ENCODE data around the gene DPT.

DPT gene

DNA sequence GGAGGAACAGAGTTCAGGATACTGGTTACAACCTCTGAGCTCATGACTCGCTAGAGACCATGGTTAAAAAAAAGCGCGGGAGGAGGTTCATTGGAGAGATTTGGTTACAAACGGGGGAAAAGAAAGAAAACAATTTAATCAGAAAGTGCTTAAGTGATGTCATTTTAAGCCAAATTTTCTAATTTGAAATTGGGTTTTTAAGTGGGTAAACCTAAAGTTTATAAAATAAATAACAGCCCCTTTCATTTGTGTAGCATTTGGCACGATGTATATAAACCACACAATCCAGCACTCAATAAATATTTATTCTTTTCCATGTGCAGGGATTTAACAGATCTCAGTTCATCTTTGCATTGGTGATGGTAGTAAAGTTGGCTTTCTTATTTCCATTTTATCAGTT, 7.0 kb upstream of the DPT start:
- no peak for DNase-seq

DNA sequence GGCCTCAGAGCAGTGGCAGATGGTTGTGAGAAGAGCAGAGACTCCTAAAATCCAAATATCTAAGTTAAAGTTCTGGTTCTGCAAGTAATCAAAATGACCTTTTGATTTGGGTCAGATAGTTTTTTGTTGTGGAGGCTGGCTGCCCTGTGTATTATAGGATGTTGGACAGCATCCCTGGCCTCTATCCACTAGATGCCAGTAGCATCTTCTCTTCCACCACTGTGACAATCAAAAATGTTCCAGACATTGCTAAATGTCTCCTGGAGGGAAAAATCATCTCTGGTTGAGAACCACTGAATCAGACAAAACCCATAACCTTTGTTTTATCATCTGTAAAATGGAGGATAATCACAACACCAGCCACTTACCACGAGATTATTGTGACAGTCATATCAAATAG, 5.9 kb upstream of the DPT start:
- DNase-seq: no peak

DNA sequence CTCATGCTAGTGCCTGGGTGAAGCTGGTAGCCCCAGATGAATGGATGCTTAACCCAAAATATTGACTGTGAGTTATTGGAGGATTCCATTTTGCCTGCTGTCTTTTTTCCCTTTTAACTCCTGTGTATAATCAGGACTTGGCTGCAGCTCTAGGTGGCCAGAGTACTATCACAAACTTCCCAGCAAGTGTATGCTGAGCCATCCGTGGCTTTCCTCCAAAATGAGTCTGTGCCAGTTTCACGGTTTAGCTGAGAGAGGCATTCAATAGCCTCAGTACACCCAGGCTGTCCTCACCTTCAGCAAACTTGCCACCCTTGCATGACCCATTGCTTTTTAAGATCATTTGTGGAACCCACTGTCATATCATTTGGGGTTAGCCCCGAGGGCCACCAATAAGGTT, 5.3 kb upstream of the DPT start:
- no peak for DNase-seq

DNA sequence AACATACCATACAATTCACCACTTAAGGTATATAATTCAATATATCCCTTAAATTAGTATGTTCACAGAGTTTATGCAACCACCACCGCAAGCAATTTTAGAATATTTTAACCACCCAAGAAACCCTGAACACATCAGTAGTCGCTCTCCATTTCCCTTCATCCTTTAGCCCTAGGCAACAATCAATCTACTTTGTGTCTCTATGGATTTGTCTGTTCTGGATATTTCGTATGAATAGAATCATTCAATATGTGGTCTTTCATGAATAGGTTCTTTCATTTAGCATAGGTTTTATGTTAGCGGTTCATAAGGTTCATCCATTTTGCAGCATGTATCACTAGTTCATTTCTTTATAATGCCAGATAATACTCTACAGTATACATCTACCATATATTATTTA, 4.2 kb upstream of the DPT start:
- DNase-seq: no peak

DNA sequence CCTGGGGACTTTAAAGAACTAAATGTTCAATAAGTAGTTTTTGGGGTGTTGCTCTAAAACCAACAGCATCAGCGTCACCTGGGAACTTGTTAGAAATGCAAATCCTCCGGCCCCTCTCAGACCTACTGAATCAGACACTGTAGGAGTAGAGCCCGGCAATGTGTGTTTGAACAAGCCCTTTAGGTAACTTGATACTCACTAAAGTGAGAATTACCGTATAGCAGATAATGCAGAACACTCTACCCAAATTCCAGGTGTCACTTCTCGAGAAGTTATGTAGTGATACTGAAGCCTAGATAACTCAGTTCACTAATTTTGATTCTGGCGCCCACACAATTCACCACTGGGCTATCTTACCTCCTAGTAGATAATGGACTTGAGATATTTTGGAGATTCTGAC, 3.7 kb upstream of the DPT start:
- DNase-seq: no peak

DNA sequence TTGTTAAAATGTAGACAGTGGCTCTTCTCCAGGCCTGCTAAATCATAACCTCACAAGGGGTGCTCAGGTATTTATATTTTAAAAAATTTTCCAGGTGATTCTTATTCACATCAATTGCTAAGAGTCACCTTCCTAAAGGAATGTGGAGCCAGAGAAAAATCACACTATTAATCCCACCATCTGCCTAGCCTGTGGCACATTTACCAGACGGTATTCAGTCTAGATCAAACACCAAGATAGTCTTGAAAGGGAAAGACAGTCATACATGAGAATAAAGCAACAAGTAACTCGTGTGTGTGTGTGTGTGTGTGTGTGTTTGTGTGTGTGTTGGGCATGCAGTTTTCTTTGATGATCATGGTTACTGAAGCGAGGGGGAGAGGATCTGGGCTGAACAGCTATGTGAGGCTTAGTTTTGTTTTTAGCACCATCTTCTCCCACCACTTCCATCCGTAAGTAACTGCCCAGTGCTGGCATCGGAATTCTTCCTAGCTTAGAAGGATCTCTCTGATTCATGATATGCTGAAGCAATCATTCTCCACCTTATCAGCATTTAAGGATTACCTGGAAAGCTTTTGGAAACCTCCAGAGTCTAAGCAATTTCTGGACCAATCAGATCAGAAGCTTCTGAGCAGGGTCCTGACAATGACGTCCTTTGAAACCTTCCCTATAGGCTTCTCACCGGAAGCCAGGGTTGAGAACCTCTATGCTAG, 2.4 kb upstream of the DPT start:
- DNase-seq: no peak

DNA sequence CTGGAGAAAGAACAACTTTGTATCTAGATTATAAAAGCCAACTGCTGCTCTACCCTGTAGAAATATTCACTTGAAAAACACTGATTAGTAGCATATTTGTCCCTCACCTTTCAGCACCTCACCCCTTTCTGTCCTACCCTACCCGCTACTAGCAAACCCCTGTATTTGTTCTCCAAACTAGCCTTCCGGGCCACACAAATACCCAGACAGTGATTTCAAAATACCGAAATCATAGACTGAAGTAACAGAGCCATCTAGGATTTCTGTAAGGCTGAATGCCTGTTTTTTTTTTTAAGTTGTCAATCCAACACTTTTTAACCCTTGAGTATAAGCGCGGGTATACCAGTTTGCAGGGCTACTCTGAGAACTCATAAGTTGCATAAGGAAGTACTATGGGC, 398 bp upstream of the DPT start:
- DNase-seq: no peak

DNA sequence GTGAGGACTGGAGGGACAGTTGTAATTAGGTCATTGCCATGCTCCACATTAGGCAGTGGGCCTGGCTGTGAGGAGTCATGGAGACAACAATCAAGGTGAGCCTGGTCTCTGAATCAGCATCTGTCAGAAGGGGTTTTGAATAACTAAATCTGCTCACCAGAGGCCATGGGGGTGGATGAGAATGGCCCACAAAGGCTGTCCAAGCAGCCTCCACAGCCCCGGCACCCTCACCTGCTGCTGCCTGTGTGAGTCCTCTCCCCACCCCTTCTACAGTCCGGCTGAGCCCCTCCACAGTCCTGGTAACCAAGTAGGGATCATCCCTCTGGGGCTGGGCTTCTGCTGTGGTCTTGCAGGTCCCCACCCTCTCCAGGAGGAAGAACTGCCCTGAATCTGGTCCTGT, 2.3 kb downstream of the DPT start:
- DNase-seq: no peak

DNA sequence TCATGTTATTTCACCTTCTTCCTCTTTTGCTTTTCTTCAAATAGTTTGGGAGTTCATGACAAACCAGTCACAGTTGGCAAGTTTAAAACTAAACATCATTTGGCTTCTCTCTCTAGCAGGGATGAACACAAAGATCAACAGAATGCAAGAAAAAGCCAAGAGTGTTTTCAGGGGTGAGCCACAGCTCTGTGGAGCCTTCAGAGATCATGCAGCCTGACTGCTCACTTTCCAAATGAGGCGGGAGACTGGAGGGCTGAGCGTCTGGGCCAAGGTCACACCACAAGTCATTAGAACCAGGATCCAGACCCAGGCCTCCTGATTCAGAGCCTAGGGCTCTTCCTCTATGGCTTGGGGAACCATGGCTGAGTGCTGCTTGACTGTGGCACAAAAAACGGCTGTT, 2.7 kb downstream of the DPT start:
- DNase-seq: no peak

DNA sequence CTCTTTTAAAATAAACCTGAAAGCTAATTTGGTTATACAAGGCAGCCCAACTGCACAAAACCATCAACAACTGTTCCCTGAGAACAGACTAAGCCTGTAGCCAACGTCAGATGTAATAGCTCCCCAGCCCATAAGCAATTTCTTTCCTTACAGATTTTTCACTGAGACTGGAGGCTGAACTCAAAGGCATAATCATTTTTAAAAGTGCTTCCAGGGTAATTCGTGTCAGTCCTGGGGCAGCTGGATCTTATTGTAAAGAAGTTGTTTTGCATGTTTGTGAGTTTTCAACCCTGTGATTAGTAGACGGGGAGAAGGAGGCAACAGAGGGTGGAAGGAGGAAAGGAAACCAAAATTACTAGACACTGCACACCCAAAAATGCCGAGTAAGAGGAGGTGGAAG, 3.2 kb downstream of the DPT start:
- no peak for DNase-seq

DNA sequence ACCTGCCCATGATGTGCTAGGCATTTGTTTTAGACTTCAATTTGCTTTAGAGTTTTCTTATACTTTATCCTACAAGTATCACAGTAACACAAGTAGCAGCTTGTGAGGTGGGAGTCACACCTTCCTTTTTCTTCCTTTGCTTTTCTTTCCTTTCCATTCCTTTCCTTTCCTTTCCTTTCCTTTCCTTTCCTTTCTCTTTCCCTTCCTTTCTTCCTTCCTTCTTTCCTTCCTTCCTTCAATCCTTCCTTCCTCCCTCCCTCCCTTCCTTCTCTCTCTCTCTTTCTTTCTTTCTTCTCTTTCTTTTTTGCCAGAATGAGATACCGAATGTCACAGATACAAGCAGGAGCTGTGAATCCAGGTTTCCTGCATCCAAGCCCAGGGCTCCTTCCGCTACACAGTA, 3.9 kb downstream of the DPT start:
- DNase-seq: no peak

DNA sequence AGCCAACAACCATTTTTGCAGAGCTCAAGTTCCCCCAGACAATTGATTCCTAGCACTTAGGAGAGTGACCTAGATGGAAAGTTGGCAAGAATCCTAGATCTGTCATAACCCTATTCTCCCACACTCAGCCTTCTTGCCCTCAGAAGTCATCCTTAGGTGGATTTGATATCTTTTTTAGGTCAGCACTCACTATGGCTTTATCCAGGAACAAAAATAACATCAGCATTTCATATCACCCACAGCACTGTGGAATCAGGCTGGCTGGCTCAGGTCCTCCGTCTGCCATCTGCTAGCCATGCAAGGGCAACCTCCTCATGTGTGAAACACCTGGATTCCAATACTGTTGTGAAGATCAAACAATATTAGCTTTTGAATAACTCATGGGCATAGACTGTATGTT, 6.0 kb downstream of the DPT start:
- no peak for DNase-seq

DNA sequence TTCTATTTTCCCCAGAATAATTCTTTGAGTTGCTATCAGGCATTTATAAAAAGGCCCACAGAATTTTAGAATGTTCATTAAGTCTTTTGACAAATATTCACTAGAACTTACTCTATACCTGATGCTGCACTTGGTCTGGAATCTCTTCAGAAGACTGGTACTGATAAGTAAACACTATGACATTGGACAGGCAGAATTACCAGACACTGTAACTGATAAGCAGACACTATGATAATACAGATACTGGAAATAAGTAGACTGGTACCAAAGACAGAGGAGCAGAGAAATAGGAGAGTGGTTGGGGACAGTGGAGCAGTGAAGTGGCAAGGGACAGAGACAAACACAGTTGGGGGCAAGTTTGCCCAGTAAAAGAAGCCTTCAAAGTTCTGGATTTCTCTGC, 8.2 kb downstream of the DPT start:
- no peak for DNase-seq

DNA sequence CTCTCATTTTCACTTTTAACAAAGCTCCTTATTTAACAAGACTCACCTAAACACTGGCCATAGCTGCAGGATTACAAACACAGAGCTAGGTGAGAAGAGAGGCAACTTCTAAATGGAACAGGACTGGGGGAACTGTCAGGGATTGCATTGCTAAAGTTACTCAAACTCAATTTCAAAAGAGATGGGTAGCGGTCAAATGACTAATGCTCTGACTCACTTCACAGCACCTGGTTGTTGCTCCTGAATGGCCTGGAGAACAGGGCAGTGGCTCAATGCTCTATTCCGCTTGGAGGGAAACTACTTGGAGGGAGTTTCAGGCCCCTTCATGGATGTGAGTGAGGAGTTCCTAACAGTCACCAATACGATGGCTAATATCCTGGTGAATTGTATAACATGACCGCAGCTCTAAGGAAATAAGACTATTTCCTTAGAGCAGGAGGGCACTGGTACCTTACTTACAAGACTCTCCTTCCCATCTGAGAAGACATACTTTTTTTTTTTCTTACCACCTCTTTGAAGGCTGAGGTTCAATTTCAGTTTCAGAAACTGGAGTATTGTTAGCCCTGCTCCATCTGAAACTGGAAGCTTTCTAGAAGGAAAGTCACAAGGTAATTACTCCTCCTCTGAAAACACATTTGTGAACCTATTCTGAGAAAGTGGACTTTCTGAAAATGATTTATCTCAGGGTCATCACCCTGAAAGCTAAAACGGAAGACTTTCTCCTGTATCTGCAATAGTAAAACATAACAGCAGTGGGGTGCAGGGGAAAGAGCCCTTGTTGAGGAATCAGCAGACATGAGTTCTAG, 9.5 kb downstream of the DPT start:
- no peak for DNase-seq

DNA sequence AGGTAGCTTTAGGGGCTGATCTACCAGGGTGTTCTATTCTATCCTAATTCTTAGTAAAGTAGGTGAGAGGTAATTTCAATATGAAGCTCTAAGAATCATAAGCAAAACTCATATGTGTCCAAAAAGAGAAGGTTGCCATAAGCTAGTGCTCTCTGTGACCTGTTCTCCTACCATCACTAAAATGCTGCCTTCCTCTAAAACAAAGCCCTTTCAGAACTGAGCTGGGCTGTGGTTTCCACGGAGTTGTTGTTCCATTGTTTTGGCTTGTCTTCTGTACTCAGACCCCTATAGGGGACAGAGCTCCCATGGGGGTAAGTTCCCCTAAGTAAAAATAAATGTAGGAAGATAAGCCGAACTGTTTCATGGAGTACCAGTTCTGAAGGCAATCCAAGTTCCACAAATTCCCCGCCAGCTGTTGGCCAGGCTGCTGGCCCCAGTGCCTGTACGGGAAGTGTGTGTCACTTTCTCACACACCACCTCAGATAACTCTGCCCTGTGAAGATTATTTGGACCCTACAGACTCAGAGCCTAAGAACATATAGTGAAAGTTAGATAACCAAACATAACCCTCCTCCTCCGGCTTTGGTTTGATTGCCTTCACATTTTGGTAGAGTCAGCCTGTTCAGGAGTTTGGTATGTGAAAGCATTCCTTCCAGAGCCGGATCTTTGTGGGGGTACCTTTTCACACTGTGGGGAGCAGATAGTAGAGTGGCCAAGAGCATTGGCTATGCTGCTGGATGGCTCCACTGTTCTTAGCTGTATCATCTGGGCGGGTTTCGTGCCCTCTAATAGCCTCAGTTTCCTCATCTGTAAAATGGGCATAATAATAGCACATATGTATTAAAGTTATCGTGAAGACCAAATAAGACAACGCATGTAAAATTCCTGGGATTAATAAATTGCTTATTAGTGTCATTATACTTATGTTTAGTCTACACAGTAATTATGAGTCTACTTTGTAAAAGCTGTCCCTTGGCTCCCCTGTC, 10.8 kb downstream of the DPT start:
- no peak for DNase-seq

DNA sequence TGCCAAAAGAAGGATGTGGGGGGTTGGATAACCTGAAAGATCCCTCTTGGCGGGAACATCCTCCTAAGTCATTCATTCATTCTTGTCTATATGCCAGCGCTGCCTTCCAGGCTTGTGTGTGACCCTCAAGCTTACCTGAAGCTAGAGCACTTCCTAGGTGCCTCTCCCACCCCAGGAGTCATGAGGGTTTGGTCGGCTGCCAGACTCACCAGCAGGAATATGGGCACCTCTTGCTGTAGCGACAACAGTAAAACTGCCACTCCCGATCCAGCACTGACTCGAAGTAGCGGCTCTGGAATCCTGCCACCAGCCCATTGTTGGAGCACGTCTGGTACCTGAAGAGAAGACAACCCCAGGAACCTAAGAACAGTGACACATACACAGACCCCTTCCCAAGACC, 15.0 kb downstream of the DPT start:
- no peak for DNase-seq

DNA sequence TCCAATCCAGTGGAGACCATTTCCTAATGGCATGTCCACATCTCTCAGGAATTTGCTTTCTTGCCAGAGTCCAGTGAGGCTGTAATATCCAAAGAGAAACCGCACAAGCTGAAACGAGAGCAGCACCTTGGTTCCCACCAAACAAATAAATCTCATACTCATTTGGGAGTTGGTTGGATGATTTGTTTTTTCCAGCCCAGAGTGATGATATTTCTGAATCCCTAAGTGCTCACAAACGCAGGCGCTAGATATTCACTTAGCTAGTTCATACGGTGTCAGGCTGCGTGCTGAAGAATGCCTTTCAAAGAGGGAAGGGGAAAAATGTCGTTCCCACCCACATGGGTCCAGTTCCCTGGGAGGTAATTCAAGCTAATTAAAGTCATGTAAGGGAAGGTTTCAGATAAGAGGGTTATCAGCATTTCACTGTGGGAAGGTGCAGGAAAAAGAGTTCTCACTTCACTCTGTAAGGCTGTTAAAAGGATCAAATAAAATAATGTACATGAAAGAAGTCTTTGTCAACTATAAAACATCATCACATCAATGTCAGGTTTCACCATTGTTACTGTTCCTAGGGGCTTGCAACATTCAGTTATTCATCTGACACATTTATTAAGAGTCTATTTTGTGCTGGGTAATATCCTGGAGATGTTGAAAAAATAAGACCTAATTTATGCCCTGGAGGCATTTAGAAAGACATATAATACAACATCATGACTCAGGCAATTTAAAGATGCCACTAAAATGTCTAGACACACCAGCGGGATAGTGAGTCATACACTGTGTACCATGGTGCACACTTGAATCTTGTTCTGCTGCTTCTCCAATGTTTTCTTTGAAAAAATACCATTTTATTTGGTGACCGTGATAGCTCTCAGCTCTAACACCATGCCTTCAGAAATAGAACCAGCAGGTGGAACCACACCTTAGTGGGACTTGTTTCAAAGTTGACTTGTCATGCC, 19.3 kb downstream of the DPT start:
- DNase-seq: no peak

DNA sequence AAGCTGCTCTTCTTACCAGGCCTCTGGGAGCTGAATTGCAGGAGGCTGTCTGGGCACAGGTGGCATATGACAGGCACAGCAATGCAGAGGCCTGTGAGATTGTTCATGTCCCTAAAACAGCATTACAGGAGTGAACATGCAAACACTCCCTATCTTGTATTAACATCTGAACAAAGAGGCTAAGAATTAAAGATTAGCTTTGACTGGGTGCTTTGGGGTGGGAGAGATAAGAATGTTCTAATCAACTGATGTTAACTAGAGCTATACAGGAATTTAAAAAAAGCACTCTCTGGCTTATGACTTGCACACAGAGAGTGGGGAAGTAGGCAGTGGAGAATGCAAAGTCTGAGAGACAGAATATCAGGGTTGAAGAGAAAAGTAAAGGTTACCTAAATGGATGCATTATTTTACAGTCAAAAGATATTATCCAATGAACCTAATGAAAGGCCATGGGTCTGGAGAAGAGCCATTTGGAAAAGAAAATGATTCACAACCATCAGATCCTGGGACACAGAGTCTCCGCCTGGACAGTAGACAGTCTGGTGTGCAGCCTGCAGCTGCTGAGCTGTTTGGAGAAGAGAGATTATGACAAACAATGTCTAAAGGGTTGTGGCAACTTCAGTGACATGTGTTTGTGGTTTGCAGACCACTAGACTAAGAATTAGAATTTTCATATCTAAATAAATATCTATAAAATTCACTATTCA, 20.2 kb downstream of the DPT start:
- no peak for DNase-seq

DNA sequence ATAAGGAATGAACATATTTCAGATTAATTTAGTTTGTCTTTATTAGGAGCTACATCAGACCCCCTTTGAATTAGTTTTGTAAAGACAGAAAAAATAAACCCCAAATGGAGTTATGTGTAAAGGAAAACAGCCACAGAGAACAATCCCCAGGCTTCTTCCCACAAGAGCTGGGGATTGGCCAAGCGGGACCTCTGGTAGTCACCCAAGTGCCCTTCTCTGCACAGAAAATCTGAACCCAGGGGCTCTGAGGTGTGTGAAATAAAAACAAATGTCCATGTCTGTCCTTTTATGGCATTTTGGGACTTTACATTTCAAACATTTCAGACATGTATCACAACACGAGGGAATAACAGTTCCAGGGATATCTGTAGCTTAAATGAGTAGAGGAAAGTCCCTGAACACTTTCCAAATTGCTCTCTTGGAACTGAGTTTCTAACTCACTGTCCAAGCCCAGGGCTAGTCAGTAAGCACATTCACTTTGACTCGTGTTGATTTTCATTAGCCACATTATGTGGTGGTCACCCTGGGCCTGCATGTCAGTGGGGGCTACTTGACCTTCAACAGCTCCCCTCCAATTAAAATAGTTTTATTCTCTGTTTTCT, 22.5 kb downstream of the DPT start:
- no peak for DNase-seq

DNA sequence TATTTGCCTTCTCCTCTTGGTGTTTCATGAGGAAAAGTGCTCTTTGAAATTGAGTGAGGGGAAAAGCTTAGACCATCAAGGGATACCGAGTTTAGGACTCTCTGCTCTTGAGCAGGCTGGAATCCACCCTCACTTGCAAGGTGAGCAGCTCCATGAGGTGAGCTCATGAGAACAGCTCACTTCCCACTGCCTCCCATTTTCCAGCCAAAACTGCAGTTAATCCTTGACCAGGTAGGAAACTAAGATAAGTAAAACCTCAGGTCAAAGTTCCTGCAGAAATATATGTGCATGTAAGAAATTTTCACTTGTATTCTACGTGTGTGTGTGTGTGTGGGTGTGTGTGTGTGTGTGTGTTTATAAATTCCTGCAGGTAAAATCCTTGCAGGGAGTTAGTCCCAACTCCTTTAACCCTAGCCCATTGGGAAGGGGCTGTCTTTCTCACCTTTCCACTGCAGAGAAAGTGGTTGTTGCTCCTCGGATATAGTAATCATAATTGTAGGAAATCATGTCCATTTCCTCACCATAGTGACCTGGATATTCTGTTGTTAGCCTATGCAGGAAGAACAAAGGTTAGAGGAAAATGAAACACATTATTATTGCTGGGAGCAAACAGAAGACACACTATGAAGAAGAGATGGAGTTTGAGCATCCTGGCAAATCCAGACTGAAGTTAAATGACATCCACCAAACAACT, 28.3 kb downstream of the DPT start:
- no peak for DNase-seq

DNA sequence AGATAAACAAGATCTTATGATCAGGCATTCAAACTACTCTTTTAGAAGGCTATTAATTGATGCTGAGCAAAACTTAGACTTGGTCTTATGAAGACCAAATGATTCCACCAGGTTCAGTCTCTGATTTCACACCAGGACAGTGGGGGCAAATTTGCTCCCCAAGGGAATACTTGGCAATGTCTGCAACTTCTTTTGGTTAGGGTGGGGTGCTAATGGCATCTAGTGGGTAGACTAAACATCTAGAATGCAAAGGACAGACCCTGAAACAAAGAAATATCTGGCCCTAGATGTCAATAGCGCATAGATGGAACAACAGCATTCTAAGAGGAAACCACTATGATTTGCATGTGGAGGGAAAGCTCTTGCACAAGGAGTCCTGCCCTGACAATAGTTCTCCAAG, 30.6 kb downstream of the DPT start:
- no peak for DNase-seq
